B cell (primary cell): ENCODE data around the gene KCNH1. TPM values are rescaled to one million over a fixed set of nuclear protein-coding genes. Genes with fewer than 3 reads are reported as not detected.

Source experiments
- ATAC-seq: fragments of 200-7000 bp; cut with Tn5 transposase; one replicate; pipeline ENCODE4 v1.10.0; 2021; ENCODE audit warnings: low read depth, mild to moderate bottlenecking, moderate number of reproducible peaks, moderate library complexity
- CTCF ChIA-PET: fragments of 350-600 bp; sonication (Branson Sonifier 250); formaldehyde crosslinking; loops from one replicate; lab custom pipeline; 2021; ENCODE audit warnings: antibody characterized with exemption, inconsistent platforms; lab: Charles Lee
- POLR2A ChIA-PET: fragments of 350-600 bp; sonication (Branson Sonifier 250); formaldehyde crosslinking; loops from one replicate; lab custom pipeline; 2021; ENCODE audit warnings: antibody characterized with exemption; lab: Charles Lee
- DNase-seq: peaks from one replicate; pipeline ENCODE4 v3.0.0; 2013
- H2AFZ ChIP-seq: 2 replicates; pipeline ENCODE4 v1.6.1; 2012; ENCODE audit warnings: mild to moderate bottlenecking, low read depth, low read length; ENCODE audit not compliant: insufficient read depth, poor library complexity, severe bottlenecking
- H3K27ac ChIP-seq, 2 donors: 1 replicate in 1 of 2; 2 replicates in 1 of 2; pipeline ENCODE4 v1.5.1; 2012 to 2013; ENCODE audit warnings: low read length in 2 of 2, mild to moderate bottlenecking in 2 of 2, moderate library complexity in 1 of 2
- H3K27me3 ChIP-seq, 4 experiments: fragments of 200-600 bp in 1 of 4; sonication (generic) in 1 of 4; replicated peaks in 1 of 4; 1 replicate in 2 of 4; 2 replicates in 2 of 4; pipeline versions ENCODE4 v1.6.1 to v1.7.0; 2013 to 2016; ENCODE audit warnings: low read length in 3 of 4, mild to moderate bottlenecking in 2 of 4, mixed read lengths in 1 of 4, moderate library complexity in 1 of 4; ENCODE audit not compliant: insufficient read depth in 4 of 4, control insufficient read depth in 3 of 4; ENCODE audit errors: control extremely low read depth in 1 of 4
- H3K36me3 ChIP-seq, 2 experiments: replicated peaks in 1 of 2; 1 replicate in 1 of 2; 2 replicates in 1 of 2; pipeline versions ENCODE4 v1.6.1 to v1.7.1; 2013; ENCODE audit warnings: low read length in 1 of 2; ENCODE audit not compliant: insufficient read depth in 2 of 2, control insufficient read depth in 1 of 2; ENCODE audit errors: control extremely low read depth in 1 of 2, extremely low read depth in 1 of 2
- H3K4me1 ChIP-seq, 2 donors: fragments of 200-600 bp in 1 of 2; sonication (generic) in 1 of 2; 1 replicate in 1 of 2; 2 replicates in 1 of 2; pipeline versions ENCODE4 v1.5.1 to v1.6.1; 2013 to 2017; ENCODE audit warnings: low read length in 2 of 2; ENCODE audit not compliant: control insufficient read depth in 2 of 2, insufficient read depth in 2 of 2
- H3K4me2 ChIP-seq: replicated peaks from 2 replicates; pipeline ENCODE3; 2012; ENCODE audit warnings: mild to moderate bottlenecking, low read depth, low read length; ENCODE audit not compliant: poor library complexity, severe bottlenecking
- H3K4me3 ChIP-seq, 5 experiments: fragments of 200-600 bp in 1 of 5; sonication (generic) in 1 of 5; 1 replicate in 3 of 5; 2 replicates in 2 of 5; pipeline versions ENCODE4 v1.5.1 to v1.7.0; 2011 to 2016; ENCODE audit warnings: low read length in 4 of 5, mild to moderate bottlenecking in 4 of 5, low read depth in 2 of 5, control low read depth in 1 of 5, moderate library complexity in 1 of 5; ENCODE audit not compliant: insufficient read depth in 1 of 5; ENCODE audit errors: control extremely low read depth in 1 of 5, extremely low read depth in 1 of 5
- H3K79me2 ChIP-seq: fragments of 200-600 bp; sonication (generic); one replicate; pipeline ENCODE4 v1.6.0; 2016; ENCODE audit warnings: low read length; ENCODE audit not compliant: control insufficient read depth, insufficient read depth
- H3K9ac ChIP-seq: fragments of 200-600 bp; sonication (generic); 2 replicates; pipeline ENCODE4 v1.6.1; 2017; ENCODE audit warnings: mild to moderate bottlenecking, low read length, moderate library complexity
- H3K9me3 ChIP-seq, 3 donors: one replicate each; pipeline versions ENCODE4 v1.6.1 to v1.7.1; 2013; ENCODE audit warnings: low read length in 2 of 3; ENCODE audit not compliant: control insufficient read depth in 2 of 3, insufficient read depth in 1 of 3; ENCODE audit errors: control extremely low read depth in 1 of 3
- H4K20me1 ChIP-seq: 2 replicates; pipeline ENCODE4 v1.6.0; 2012; ENCODE audit warnings: mild to moderate bottlenecking, low read length; ENCODE audit not compliant: insufficient read depth, control insufficient read depth, poor library complexity, severe bottlenecking
- H3K27ac Mint-ChIP-seq: one replicate; pipeline ENCODE4 v1.8.0; 2021; ENCODE audit warnings: mixed read lengths
- H3K27me3 Mint-ChIP-seq: one replicate; pipeline ENCODE4 v1.8.0; 2021; ENCODE audit warnings: mixed read lengths
- H3K4me1 Mint-ChIP-seq: one replicate; pipeline ENCODE4 v1.8.0; 2021; ENCODE audit warnings: mixed read lengths
- H3K4me3 Mint-ChIP-seq: one replicate; pipeline ENCODE4 v1.8.0; 2021; ENCODE audit warnings: mixed read lengths
- H3K9me3 Mint-ChIP-seq: one replicate; pipeline ENCODE4 v1.8.0; 2022; ENCODE audit warnings: mixed read lengths; ENCODE audit not compliant: insufficient read depth
- CTCF ChIP-seq: fragments of 200-600 bp; IDR thresholded peaks from one replicate; pipeline ENCODE4 v1.8.0; 2022; ENCODE audit warnings: antibody characterized with exemption, mild to moderate bottlenecking
- EZH2 ChIP-seq: IDR thresholded peaks from 2 replicates; pipeline ENCODE4 v1.6.1; 2012; ENCODE audit warnings: borderline replicate concordance, low read depth, mild to moderate bottlenecking, moderate library complexity, low read length; ENCODE audit not compliant: insufficient read depth, poor library complexity, severe bottlenecking
- WGBS: methylation state at CpG from one replicate; pipeline ENCODE4 v1.1.5; 2013; ENCODE audit warnings: missing lambda C conversion rate; ENCODE audit not compliant: insufficient coverage; 5-methylcytosine and 5-hydroxymethylcytosine counted together
- intact Hi-C: fragments of 100-400 bp; cut with micrococcal nuclease; formaldehyde crosslinking; loops from one replicate; pipeline ENCODE4 v1.10.0; 2022
- polyA plus RNA-seq: library from polyadenylated mRNA; depleted of rRNA; stranded (reverse); fragments of >200 nt; gene quantifications from 2 replicates; pipeline ENCODE4 v1.2.3, GENCODE V29; 2012
- total RNA-seq, 2 donors: library from RNA; stranded (reverse); fragments of 120-200 nt in 1 of 2; gene quantifications; 1 replicate in 1 of 2; 2 replicates in 1 of 2; pipeline versions ENCODE4 v1.2.3 to v1.2.4, GENCODE V29; 2013 to 2022

The KCNH1 gene
- total and polyA plus RNA-seq, 2 donors (not counting 1 experiment from before 2014, with no cell fraction given) = not detected

- ATAC-seq (no peak), DNase-seq (no peak)
- TF ChIP-seq EZH2 (no peak), CTCF (no peak)
- no peak overlapping the region for H3K4me2 ChIP-seq
- H3K27ac Mint-ChIP-seq = no peak overlapping the region
- ChIA-PET POLR2A (no interaction called here), CTCF (no interaction called here)
- no peaks in the 10 kb centered on the region for H3K4me1 ChIP-seq
- H3K9me3 Mint-ChIP-seq = peaks cover 4% of the 10 kb centered on the region
- H3K27ac ChIP-seq = no peak overlapping the region
- no peaks in the 10 kb centered on the region for H3K4me1 Mint-ChIP-seq
- peaks cover 4% of the 10 kb centered on the region for H3K27me3 Mint-ChIP-seq
- peaks cover 0 to 4% (median 0%) of the 10 kb centered on the region in 3 donors for H3K9me3 ChIP-seq
- no peaks in the 10 kb centered on the region for H3K79me2 ChIP-seq
- H3K9ac ChIP-seq = no peak overlapping the region
- intact Hi-C loops = no loop called here
- no peak overlapping the region for H3K4me3 Mint-ChIP-seq
- H2AFZ ChIP-seq = no peak overlapping the region
- no peaks in the 10 kb centered on the region for H3K36me3 ChIP-seq
- H4K20me1 ChIP-seq = no peaks in the 10 kb centered on the region
- no peaks in the 10 kb centered on the region for H3K27me3 ChIP-seq
- H3K4me3 ChIP-seq = no peak overlapping the region
- WGBS = 100% methylated on average over 1 of the region's 3 CpGs
Observed at GRCh38 chr1:210978974-210979354, 155.0 kb downstream of the KCNH1 start.

- Histone ChIP-seq H3K27ac (no peak overlapping the region), H2AFZ (no peak overlapping the region), H3K4me1 (no peaks in the 10 kb centered on the region), H3K9ac (no peak overlapping the region), H3K79me2 (no peaks in the 10 kb centered on the region), H3K4me3 (no peak overlapping the region), H3K9me3 (peaks cover 0 to 4% (median 0%) of the 10 kb centered on the region in 3 donors), H3K36me3 (no peaks in the 10 kb centered on the region), H3K4me2 (no peak overlapping the region), H4K20me1 (no peaks in the 10 kb centered on the region), H3K27me3 (no peaks in the 10 kb centered on the region)
- ATAC-seq (no peak), DNase-seq (no peak)
- Mint-ChIP-seq H3K4me3 (no peak overlapping the region), H3K4me1 (no peaks in the 10 kb centered on the region), H3K9me3 (peaks cover 4% of the 10 kb centered on the region), H3K27ac (no peak overlapping the region), H3K27me3 (peaks cover 4% of the 10 kb centered on the region)
- ChIA-PET CTCF (no interaction called here), POLR2A (no interaction called here)
- intact Hi-C loops = no loop called here
- no peak for TF ChIP-seq CTCF
- TF ChIP-seq EZH2 = no peak
- 80% methylated on average over 1 of the region's 6 CpGs for WGBS
Observed at GRCh38 chr1:210978316-210978973, 155.5 kb downstream of the KCNH1 start.
